ENCODE results near the gene CASZ1.

GRCh38 chr1:10662090-10662688, 134.3 kb downstream of the CASZ1 start:
- no peak for TF ChIP-seq POLR2A (IDR thresholded peaks at IDR 0.05; ENCODE audit: low read depth)
- no peak for TF ChIP-seq CTCF (IDR thresholded peaks at IDR 0.05)
- no peak for TF ChIP-seq EP300 (IDR thresholded peaks at IDR 0.05)
- TF ChIP-seq POLR2AphosphoS5 (IDR thresholded peaks at IDR 0.05): no peak
